CD4-positive, alpha-beta memory T cell (primary cell): ENCODE measurements around the gene CEPT1. TPM values are rescaled to one million over a fixed set of nuclear protein-coding genes. Genes with fewer than 3 reads are reported as not detected.

ENCODE experiments used
- CTCF ChIA-PET: fragments of 350-600 bp; sonication (Branson Sonifier 250); formaldehyde crosslinking; loops from one replicate; lab custom pipeline; 2021; ENCODE audit warnings: inconsistent platforms; ENCODE audit not compliant: partially characterized antibody; lab: Charles Lee
- POLR2A ChIA-PET: fragments of 350-600 bp; sonication (Branson Sonifier 250); formaldehyde crosslinking; loops from one replicate; lab custom pipeline; 2021; ENCODE audit not compliant: partially characterized antibody; lab: Charles Lee
- DNase-seq, 5 donors: peaks; one replicate each; pipeline versions ENCODE4 v3.0.0 to v3.0.0-alpha.2; 2020 to 2022; ENCODE audit warnings: mixed read lengths in 1 of 5
- H3K27ac ChIP-seq: one replicate; pipeline ENCODE4 v1.7.0; 2013; ENCODE audit warnings: low read depth, low read length
- H3K27me3 ChIP-seq: 2 replicates; pipeline ENCODE4 v1.7.0; 2013; ENCODE audit warnings: mild to moderate bottlenecking, low read length, moderate library complexity; ENCODE audit not compliant: insufficient read depth
- H3K36me3 ChIP-seq: 2 replicates; pipeline ENCODE4 v1.7.0; 2013; ENCODE audit warnings: mild to moderate bottlenecking, low read length, moderate library complexity; ENCODE audit not compliant: insufficient read depth
- H3K4me1 ChIP-seq: 2 replicates; pipeline ENCODE4 v1.7.0; 2013; ENCODE audit warnings: mild to moderate bottlenecking, low read length, moderate library complexity; ENCODE audit not compliant: insufficient read depth
- H3K4me3 ChIP-seq, 2 donors: one replicate each; pipeline ENCODE4 v1.7.0; 2013; ENCODE audit warnings: low read length in 2 of 2, mild to moderate bottlenecking in 1 of 2
- H3K9me3 ChIP-seq, 2 donors: one replicate each; pipeline ENCODE4 v1.7.0; 2013; ENCODE audit warnings: low read length in 2 of 2, control low read depth in 1 of 2; ENCODE audit not compliant: control insufficient read depth in 1 of 2
- H3K27ac Mint-ChIP-seq, 7 donors: one replicate each; pipeline ENCODE4 v1.8.0; 2020 to 2021; ENCODE audit warnings: mixed read lengths in 7 of 7, mild to moderate bottlenecking in 6 of 7, inconsistent platforms in 3 of 7, moderate library complexity in 3 of 7
- H3K27me3 Mint-ChIP-seq, 2 donors: one replicate each; pipeline ENCODE4 v1.8.0; 2020 to 2021; ENCODE audit warnings: mixed read lengths in 2 of 2
- H3K36me3 Mint-ChIP-seq, 2 donors: one replicate each; pipeline ENCODE4 v1.8.0; 2020 to 2021; ENCODE audit warnings: mixed read lengths in 2 of 2, inconsistent platforms in 1 of 2, mild to moderate bottlenecking in 1 of 2
- H3K4me1 Mint-ChIP-seq, 4 donors: one replicate each; pipeline ENCODE4 v1.8.0; 2020 to 2021; ENCODE audit warnings: mixed read lengths in 4 of 4, mild to moderate bottlenecking in 1 of 4
- H3K4me3 Mint-ChIP-seq, 8 donors: one replicate each; pipeline ENCODE4 v1.8.0; 2020 to 2021; ENCODE audit warnings: mixed read lengths in 8 of 8, mild to moderate bottlenecking in 7 of 8, moderate library complexity in 6 of 8, inconsistent platforms in 3 of 8
- H3K9me3 Mint-ChIP-seq, 8 donors: one replicate each; pipeline ENCODE4 v1.8.0; 2020 to 2021; ENCODE audit warnings: mixed read lengths in 8 of 8, mild to moderate bottlenecking in 5 of 8, inconsistent platforms in 3 of 8, moderate library complexity in 1 of 8
- intact Hi-C: fragments of 100-400 bp; cut with micrococcal nuclease; formaldehyde crosslinking; loops from one replicate; pipeline ENCODE4 v1.15.1; 2023
- polyA plus RNA-seq, 2 donors: library from polyadenylated mRNA; unstranded; fragments of 300-500 nt; fragmentation: Illumina TruSeq; gene quantifications; one replicate each; pipeline ENCODE4 v1.2.3, GENCODE V29; 2021
- total RNA-seq, 2 experiments: library from RNA; stranded (reverse); gene quantifications; one replicate each; pipeline ENCODE4 v1.2.3, GENCODE V29; 2021

Gene CEPT1
- total and polyA plus RNA-seq, 4 experiments from 2014 or later: 18.4 to 49.6 (median 41.2) TPM

GRCh38 chr1:111192074-111192473 lies 52.1 kb downstream of the CEPT1 start:
- peaks cover 100% of the 10 kb centered on the region for H3K4me1 ChIP-seq
- Mint-ChIP-seq H3K27me3 (no peaks in the 10 kb centered on the region), H3K27ac (peak overlapping the region; percentile 95 to 98 (median 97)), H3K36me3 (peaks cover 97 to 98% of the 10 kb centered on the region in 2 donors), H3K4me1 (peaks cover 82 to 99% (median 93%) of the 10 kb centered on the region in 4 donors), H3K4me3 (peak overlapping the region in 6 of 8 donors; percentile 15 to 100 (median 60)), H3K9me3 (no peaks in the 10 kb centered on the region)
- peak overlapping the region; percentile 84 for H3K27ac ChIP-seq
- no peak for DNase-seq
- no peak overlapping the region for H3K4me3 ChIP-seq
- H3K9me3 ChIP-seq: no peaks in the 10 kb centered on the region
- ChIA-PET POLR2A (interaction anchor here (0.9 to 18.1 kb wide), 12 partner anchors 8 to 285 kb away, joined by 3 to 1434 read pairs (median 5); partner anchors contain the start of genes CEPT1, CHI3L2, DENND2D and DRAM2), CTCF (interaction anchor here (1.1 to 19.0 kb wide), 6 partner anchors 9 to 250 kb away, joined by 3 to 623 read pairs (median 4); partner anchors contain the start of gene CHI3L2)
- H3K27me3 ChIP-seq: no peaks in the 10 kb centered on the region
- peaks cover 98% of the 10 kb centered on the region for H3K36me3 ChIP-seq
- intact Hi-C loops: no loop called here

GRCh38 chr1:111192658-111193519 lies 52.9 kb downstream of the CEPT1 start:
- peaks cover 84 to 100% (median 95%) of the 10 kb centered on the region in 4 donors for H3K4me1 Mint-ChIP-seq
- H3K36me3 ChIP-seq: peaks cover 98% of the 10 kb centered on the region
- H3K9me3 ChIP-seq: no peaks in the 10 kb centered on the region
- POLR2A ChIA-PET: interaction anchor here (0.6 to 18.1 kb wide), 9 partner anchors 7 to 284 kb away, joined by 3 to 1434 read pairs (median 4); partner anchors contain the start of genes CHI3L2 and DENND2D
- DNase-seq: peak in 1 of 5 donors; percentile 64
- H3K27me3 Mint-ChIP-seq: no peaks in the 10 kb centered on the region
- H3K27ac Mint-ChIP-seq: peak overlapping the region; percentile 95 to 98 (median 97)
- intact Hi-C loops: no loop called here
- peaks cover 100% of the 10 kb centered on the region for H3K4me1 ChIP-seq
- peak overlapping the region; percentile 32 to 100 (median 99) for H3K4me3 Mint-ChIP-seq
- CTCF ChIA-PET: interaction anchor here (0.7 to 19.0 kb wide), 7 partner anchors 9 to 209 kb away, joined by 3 to 623 read pairs (median 3); partner anchors contain the start of gene CHI3L2
- no peak overlapping the region for H3K4me3 ChIP-seq
- peaks cover 98% of the 10 kb centered on the region in 2 donors for H3K36me3 Mint-ChIP-seq
- H3K9me3 Mint-ChIP-seq: no peaks in the 10 kb centered on the region
- no peaks in the 10 kb centered on the region for H3K27me3 ChIP-seq
- H3K27ac ChIP-seq: peak overlapping the region; percentile 84

GRCh38 chr1:111193712-111194480 lies 53.9 kb downstream of the CEPT1 start:
- peak overlapping the region; percentile 84 for H3K27ac ChIP-seq
- intact Hi-C loops: no loop called here
- H3K27ac Mint-ChIP-seq: peak overlapping the region; percentile 95 to 98 (median 98)
- H3K4me1 Mint-ChIP-seq: peaks cover 76 to 100% (median 87%) of the 10 kb centered on the region in 4 donors
- peak overlapping the region in 1 of 2 donors; percentile 6 for H3K4me3 ChIP-seq
- H3K9me3 ChIP-seq: no peaks in the 10 kb centered on the region
- H3K27me3 ChIP-seq: no peaks in the 10 kb centered on the region
- CTCF ChIA-PET: interaction anchor here (0.7 to 19.0 kb wide), 8 partner anchors 10 to 208 kb away, joined by 3 to 623 read pairs (median 3); partner anchors contain the start of gene CHI3L2
- H3K9me3 Mint-ChIP-seq: no peaks in the 10 kb centered on the region
- H3K36me3 ChIP-seq: peaks cover 95% of the 10 kb centered on the region
- peak overlapping the region; percentile 62 to 100 (median 100) for H3K4me3 Mint-ChIP-seq
- peaks cover 98% of the 10 kb centered on the region in 2 donors for H3K36me3 Mint-ChIP-seq
- no peaks in the 10 kb centered on the region for H3K27me3 Mint-ChIP-seq
- POLR2A ChIA-PET: interaction anchor here (1.4 to 18.1 kb wide), 5 partner anchors 6 to 153 kb away, joined by 3 to 1434 read pairs (median 23); partner anchors contain the start of genes CHI3L2 and DENND2D
- no peak for DNase-seq
- H3K4me1 ChIP-seq: peaks cover 94% of the 10 kb centered on the region

DNA sequence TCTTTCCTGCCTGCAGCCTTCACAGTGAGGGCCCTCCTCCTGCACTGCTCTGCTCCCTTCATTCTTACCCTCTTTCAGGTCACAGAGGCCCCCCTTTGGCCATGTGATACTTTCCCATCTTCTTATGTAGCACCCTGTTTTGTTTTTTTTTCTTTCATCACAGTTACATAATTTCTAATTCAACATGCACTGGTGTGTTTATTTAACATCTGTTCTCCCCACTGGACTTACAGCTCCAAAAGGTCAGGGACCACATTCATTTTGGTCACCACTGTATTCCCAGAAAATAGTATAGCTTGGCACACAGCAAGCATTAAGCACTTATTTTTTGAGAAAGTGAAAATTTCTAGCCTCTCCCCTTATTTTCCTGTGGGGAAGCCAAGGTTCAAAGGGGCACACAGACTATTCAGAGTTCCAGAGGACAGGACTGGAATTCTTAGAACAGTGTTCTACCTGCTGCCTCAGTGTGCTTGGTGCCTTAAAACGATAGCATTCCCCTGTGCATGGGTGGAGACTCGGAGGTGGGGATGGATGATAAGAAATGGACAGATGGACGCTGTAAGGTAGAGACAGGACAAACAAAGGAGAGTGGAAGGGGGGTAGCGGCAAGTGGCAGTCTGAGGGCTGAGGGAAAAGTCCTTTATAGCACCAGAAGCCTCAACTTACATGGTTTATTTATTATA lies 55.1 kb downstream of the CEPT1 start:
- H3K4me1 ChIP-seq: peaks cover 81% of the 10 kb centered on the region
- Mint-ChIP-seq H3K4me1 (peaks cover 67 to 96% (median 76%) of the 10 kb centered on the region in 4 donors), H3K27ac (peak overlapping the region; percentile 95 to 98 (median 98)), H3K9me3 (peaks cover 0 to 2% (median 0%) of the 10 kb centered on the region in 8 donors), H3K36me3 (peaks cover 98 to 99% of the 10 kb centered on the region in 2 donors), H3K4me3 (peak overlapping the region; percentile 85 to 100 (median 100)), H3K27me3 (no peaks in the 10 kb centered on the region)
- peak overlapping the region in 1 of 2 donors; percentile 6 for H3K4me3 ChIP-seq
- no peaks in the 10 kb centered on the region for H3K27me3 ChIP-seq
- H3K27ac ChIP-seq: peak overlapping the region; percentile 84
- DNase-seq: no peak
- ChIA-PET CTCF (interaction anchor here (1.9 to 19.0 kb wide), 5 partner anchors 26 to 207 kb away, joined by 4 to 623 read pairs (median 63); partner anchors contain the start of gene CHI3L2), POLR2A (interaction anchor here (1.6 to 18.1 kb wide), 4 partner anchors 9 to 139 kb away, joined by 3 to 1434 read pairs (median 122); partner anchors contain the start of gene CHI3L2)
- H3K9me3 ChIP-seq: no peaks in the 10 kb centered on the region
- intact Hi-C loops: loop anchor here (5.0 kb wide), 1 partner anchor 152 kb away; no protein-coding TSS in a partner anchor
- H3K36me3 ChIP-seq: peaks cover 85% of the 10 kb centered on the region

DNA sequence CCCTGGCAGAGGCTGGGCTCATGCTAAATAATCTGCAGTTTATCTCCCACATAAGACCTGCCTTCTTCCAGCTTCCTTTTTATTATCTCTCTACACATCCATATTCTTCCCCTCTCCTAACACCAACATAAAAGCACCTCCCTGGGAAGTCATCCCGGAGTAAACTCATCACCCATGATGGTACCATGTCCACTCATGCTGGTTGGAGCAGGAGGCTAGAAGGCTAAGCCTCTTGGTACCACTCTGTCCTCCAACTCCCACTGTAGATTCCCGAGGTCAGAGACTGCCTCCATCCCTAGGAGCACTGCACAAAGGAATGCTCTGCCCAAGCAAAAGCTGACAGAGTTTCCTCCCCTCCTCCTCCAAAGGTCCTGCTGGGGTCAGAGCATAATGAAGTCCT lies 56.2 kb downstream of the CEPT1 start:
- Mint-ChIP-seq H3K27ac (peak overlapping the region; percentile 92 to 98 (median 97)), H3K27me3 (no peaks in the 10 kb centered on the region), H3K9me3 (peaks cover 0 to 2% (median 0%) of the 10 kb centered on the region in 8 donors), H3K4me1 (peaks cover 62 to 96% (median 73%) of the 10 kb centered on the region in 4 donors), H3K4me3 (peak overlapping the region; percentile 99 to 100 (median 100)), H3K36me3 (peaks cover 87 to 98% of the 10 kb centered on the region in 2 donors)
- ChIA-PET POLR2A (interaction anchor here (1.4 to 18.1 kb wide), 6 partner anchors 10 to 150 kb away, joined by 3 to 1434 read pairs (median 10); partner anchors contain the start of genes CEPT1, CHI3L2 and DRAM2), CTCF (interaction anchor here (0.7 to 19.0 kb wide), 10 partner anchors 13 to 245 kb away, joined by 3 to 623 read pairs (median 4); partner anchors contain the start of gene CHI3L2)
- no peak for DNase-seq
- H3K27me3 ChIP-seq: no peaks in the 10 kb centered on the region
- peaks cover 78% of the 10 kb centered on the region for H3K4me1 ChIP-seq
- H3K4me3 ChIP-seq: peak overlapping the region; percentile 87 to 90
- intact Hi-C loops: loop anchor here (2.0 to 5.0 kb wide), 3 partner anchors 27 to 245 kb away; no protein-coding TSS in a partner anchor
- H3K27ac ChIP-seq: peak overlapping the region; percentile 84
- H3K9me3 ChIP-seq: no peaks in the 10 kb centered on the region
- H3K36me3 ChIP-seq: peaks cover 74% of the 10 kb centered on the region
